A549 (cell line): Measurements from ENCODE around the gene MRPL12. TPM values are rescaled to one million over a fixed set of nuclear protein-coding genes. Genes with fewer than 3 reads are reported as not detected.

ENCODE experiments used
- ATAC-seq, 2 experiments: fragments of 200-7000 bp in 1 of 2; fragments of >200 bp in 1 of 2; cut with Nextera tagmentation in 1 of 2; cut with Tn5 transposase in 1 of 2; 3 replicates each; pipeline versions ENCODE4 v1.8.0 to v1.9.1; 2018 to 2020; ENCODE audit warnings: mild to moderate bottlenecking in 1 of 2, moderate library complexity in 1 of 2
- CTCF ChIA-PET: fragments of 300-600 bp; sonication (Branson Sonifier 250); formaldehyde crosslinking; extraction: SDS; loops from one replicate; lab custom pipeline; 2021; ENCODE audit warnings: antibody characterized with exemption, inconsistent platforms; lab: Yijun Ruan, JAX
- POLR2A ChIA-PET: fragments of 350-600 bp; formaldehyde crosslinking; extraction: SDS; loops from one replicate; lab custom pipeline; 2021; ENCODE audit warnings: antibody characterized with exemption, inconsistent platforms; lab: Yijun Ruan, JAX
- DNase-seq, 2 experiments: peaks; one replicate each; pipeline versions ENCODE4 v3.0.0 to v3.0.0-alpha.2; 2011 to 2016; ENCODE audit warnings: low read depth in 1 of 2, low spot score in 1 of 2
- FAIRE-seq: peaks from 2 replicates; lab custom pipeline; 2011; peaks lifted over from hg19 to GRCh38; lab: Jason Lieb, UNC
- H3K27ac ChIP-seq, 2 experiments: fragments of >200 bp; sonication (Bioruptor Twin); formaldehyde crosslinking; 3 replicates each; pipeline ENCODE4 v1.5.1; 2016 to 2017
- H3K4me1 ChIP-seq: fragments of >200 bp; sonication (Bioruptor Twin); formaldehyde crosslinking; 3 replicates; pipeline ENCODE4 v1.6.1; 2016
- H3K4me2 ChIP-seq: fragments of >200 bp; sonication (Bioruptor Twin); formaldehyde crosslinking; 3 replicates; pipeline ENCODE4 v1.6.1; 2016
- H3K4me3 ChIP-seq: fragments of >200 bp; sonication (Bioruptor Twin); formaldehyde crosslinking; 3 replicates; pipeline ENCODE4 v1.5.1; 2016
- H3K9me3 ChIP-seq: fragments of >200 bp; sonication (Bioruptor Twin); formaldehyde crosslinking; 3 replicates; pipeline ENCODE4 v1.6.1; 2016
- ATOH8 ChIP-seq: fragments of 250-450 bp; sonication (Bioruptor Pico); IDR thresholded peaks from 2 replicates; pipeline ENCODE4 v1.5.0; 2020; ENCODE audit warnings: low read depth, mild to moderate bottlenecking, moderate library complexity
- BCL3 ChIP-seq: fragments of >200 bp; sonication (Bioruptor Twin); formaldehyde crosslinking; IDR thresholded peaks from 3 replicates; pipeline ENCODE4 v1.6.1; 2016
- BHLHE40 ChIP-seq: IDR thresholded peaks from 2 replicates; pipeline ENCODE4 v1.6.1; 2012; ENCODE audit warnings: low read depth, low read length, inconsistent platforms
- CBX8 ChIP-seq: fragments of 200-600 bp; sonication (generic); IDR thresholded peaks from 2 replicates; pipeline ENCODE4 v1.6.1; 2016
- CHD2 ChIP-seq: fragments of 150-350 bp; IDR thresholded peaks from 2 replicates; pipeline ENCODE4 v1.6.1; 2014; ENCODE audit warnings: low read length; ENCODE audit not compliant: partially characterized antibody
- CTCF ChIP-seq: fragments of >200 bp; sonication (Bioruptor Twin); formaldehyde crosslinking; IDR thresholded peaks from 3 replicates; pipeline ENCODE4 v1.5.1; 2016
- EHMT2 ChIP-seq: fragments of 200-600 bp; sonication (generic); IDR thresholded peaks from 2 replicates; pipeline ENCODE4 v1.6.1; 2016; ENCODE audit warnings: antibody characterized with exemption, low read depth, mild to moderate bottlenecking, moderate library complexity
- ELK1 ChIP-seq: fragments of 150-350 bp; IDR thresholded peaks from 2 replicates; pipeline ENCODE4 v1.6.1; 2014; ENCODE audit warnings: low read depth, mild to moderate bottlenecking, low read length
- ESRRA ChIP-seq: fragments of 150-350 bp; IDR thresholded peaks from 2 replicates; pipeline ENCODE4 v1.6.1; 2014; ENCODE audit warnings: mild to moderate bottlenecking, low read length, borderline replicate concordance
- FOSL2 ChIP-seq, 2 experiments: fragments of 450-650 bp in 1 of 2; fragments of >200 bp in 1 of 2; sonication (Bioruptor Twin) in 1 of 2; formaldehyde crosslinking; IDR thresholded peaks; 2 replicates each; pipeline versions ENCODE4 v1.5.0 to v1.6.1; 2016 to 2020; ENCODE audit warnings: mild to moderate bottlenecking in 1 of 2, moderate library complexity in 1 of 2
- JUNB ChIP-seq: fragments of >200 bp; sonication (Bioruptor Twin); formaldehyde crosslinking; IDR thresholded peaks from 2 replicates; pipeline ENCODE4 v1.6.1; 2016
- MAX ChIP-seq: IDR thresholded peaks from 2 replicates; pipeline ENCODE4 v1.6.1; 2012
- MAZ ChIP-seq: fragments of 150-350 bp; IDR thresholded peaks from 2 replicates; pipeline ENCODE4 v1.6.1; 2014; ENCODE audit warnings: antibody characterized with exemption, low read depth, low read length, borderline replicate concordance
- NPAS2 ChIP-seq: fragments of 250-450 bp; sonication (Bioruptor Pico); IDR thresholded peaks from 2 replicates; pipeline ENCODE4 v1.8.0; 2022; ENCODE audit warnings: mild to moderate bottlenecking, moderate library complexity, borderline replicate concordance
- NR3C1 ChIP-seq: fragments of >200 bp; sonication (Bioruptor Twin); formaldehyde crosslinking; IDR thresholded peaks from 3 replicates; pipeline ENCODE4 v1.6.1; 2017
- RARB ChIP-seq: fragments of 250-450 bp; sonication (Bioruptor Pico); IDR thresholded peaks from 2 replicates; pipeline ENCODE4 v1.8.0; 2021; ENCODE audit warnings: mild to moderate bottlenecking, moderate library complexity
- REST ChIP-seq: fragments of 200-600 bp; sonication (generic); IDR thresholded peaks from 2 replicates; pipeline ENCODE4 v1.6.1; 2016; ENCODE audit warnings: antibody characterized with exemption, mild to moderate bottlenecking, moderate library complexity
- RFX5 ChIP-seq: fragments of 450-650 bp; IDR thresholded peaks from 2 replicates; pipeline ENCODE4 v1.7.1; 2014; ENCODE audit warnings: antibody characterized with exemption, mild to moderate bottlenecking, moderate library complexity
- RNF2 ChIP-seq: fragments of 200-600 bp; sonication (generic); IDR thresholded peaks from 2 replicates; pipeline ENCODE4 v1.6.1; 2016; ENCODE audit warnings: low read depth, mild to moderate bottlenecking, antibody characterized with exemption, moderate library complexity, borderline replicate concordance
- SMC3 ChIP-seq: fragments of >200 bp; sonication (Bioruptor Twin); formaldehyde crosslinking; IDR thresholded peaks from 3 replicates; pipeline ENCODE4 v1.6.1; 2018; ENCODE audit warnings: inconsistent platforms
- ZC3H11A ChIP-seq: fragments of 450-650 bp; IDR thresholded peaks from 2 replicates; pipeline ENCODE4 v1.6.1; 2014; ENCODE audit warnings: antibody characterized with exemption, mild to moderate bottlenecking
- WGBS: methylation state at CpG from one replicate; pipeline ENCODE4 v1.1.6; 2017; ENCODE audit errors: missing lambda C conversion rate; 5-methylcytosine and 5-hydroxymethylcytosine counted together
- polyA plus RNA-seq, 4 experiments: library from polyadenylated mRNA; depleted of rRNA in 3 of 4; stranded (reverse); fragments of >200 nt; fragmentation: RNase III in 1 of 4; extraction: RNeasy Plus Mini Kit Qiagen cat#74134 plus additional on column Dnase treatment in 1 of 4; gene quantifications; 2 replicates in 3 of 4; 3 replicates in 1 of 4; pipeline ENCODE4 v1.2.3, GENCODE V29; 2011 to 2017

The MRPL12 gene
- polyA plus RNA-seq, 2 of the 4 experiments (the other 2 are of a cell fraction): 161 to 215 TPM

GRCh38 chr17:81719410-81720266 is 16.5 kb downstream of the MRPL12 start (continued):
- TF ChIP-seq ATOH8 (no peak), RARB (CRISPR knock-in tag) (no peak), SMC3 (no peak), MAZ (no peak), FOSL2 (IDR thresholded peaks at IDR 0.05) (no peak), FOSL2 (CRISPR knock-in tag; IDR thresholded peaks at IDR 0.05) (no peak), CTCF (no peak)

GRCh38 chr17:81720267-81721071 is 17.3 kb downstream of the MRPL12 start:
- no peaks in the 10 kb centered on the region for H3K9me3 ChIP-seq
- ATAC-seq: no peak
- H3K4me3 ChIP-seq: no peak overlapping the region
- no peak overlapping the region for H3K4me2 ChIP-seq
- FAIRE-seq: no peak
- no peak overlapping the region for H3K27ac ChIP-seq
- CTCF ChIA-PET: interaction anchor here (0.7 to 7.7 kb wide), 4 partner anchors 8 to 14 kb away, joined by 3 to 55 read pairs (median 9); partner anchors contain the start of gene SLC25A10
- WGBS: 93% methylated on average over 33 of the region's 33 CpGs
- POLR2A ChIA-PET: interaction anchor here (3.5 kb wide), 1 partner anchor 8 kb away, joined by 18 read pairs; the partner anchor contains the start of gene SLC25A10
- peaks cover 19% of the 10 kb centered on the region for H3K4me1 ChIP-seq
- TF ChIP-seq REST (no peak), JUNB (no peak), CHD2 (no peak), ZC3H11A (no peak), BCL3 (no peak), MAX (no peak), EHMT2 (no peak), CBX8 (no peak), CTCF (no peak), ESRRA (no peak), RNF2 (no peak), RFX5 (no peak), BHLHE40 (no peak), NPAS2 (CRISPR knock-in tag) (no peak), NR3C1 (no peak), ELK1 (no peak)
- no peak for DNase-seq
